HCT116 (cell line): ENCODE measurements around the gene MOB2. TPM values are rescaled to one million over a fixed set of nuclear protein-coding genes. Genes with fewer than 3 reads are reported as not detected.

Experiments
- ATAC-seq: fragments of 200-7000 bp; cut with Tn5 transposase; 2 replicates; pipeline ENCODE4 v1.9.1; 2020; ENCODE audit warnings: mild to moderate bottlenecking, moderate library complexity
- BruUV-seq: library from RNA; stranded (reverse); fragments of 400-500 nt; replicated peaks from 2 replicates; lab custom pipeline; 2021; lab: Mats Ljungman, UMichigan
- CTCF ChIA-PET: fragments of 300-600 bp; sonication (Branson Sonifier 250); formaldehyde crosslinking; loops from one replicate; lab custom pipeline; 2021; ENCODE audit warnings: antibody characterized with exemption; lab: Charles Lee
- POLR2A ChIA-PET: fragments of 300-600, 350-600 bp; sonication (Branson Sonifier 250); formaldehyde crosslinking; loops from one replicate; lab custom pipeline; 2021; ENCODE audit warnings: antibody characterized with exemption; lab: Charles Lee
- RAD21 ChIA-PET, 2 experiments: fragments of 300-600 bp; sonication (Branson Sonifier 250); formaldehyde crosslinking; loops; one replicate each; lab custom pipeline; 2023; ENCODE audit warnings: low total read pairs in 2 of 2; ENCODE audit not compliant: uncharacterized antibody in 2 of 2, unreplicated experiment in 2 of 2, low non-redundant PET in 1 of 2; lab: Charles Lee
- DNase-seq: peaks from one replicate; pipeline ENCODE4 v3.0.0-alpha.2; 2010; ENCODE audit warnings: low read depth, low spot score
- H2AFZ ChIP-seq: fragments of 200-600 bp; shearing (Covaris generic), sonication (generic); 2 replicates; pipeline ENCODE4 v1.6.1; 2017; ENCODE audit warnings: low read depth, mixed run types, mixed read lengths, antibody characterized with exemption, low read length; ENCODE audit not compliant: poor library complexity, severe bottlenecking
- H3K27ac ChIP-seq: 2 replicates; pipeline ENCODE4 v1.5.1; 2012; ENCODE audit warnings: low read depth, low read length
- H3K27me3 ChIP-seq: fragments of 200-600 bp; sonication (generic); 2 replicates; pipeline ENCODE4 v1.6.1; 2016; ENCODE audit warnings: mixed run types, low read length, mixed read lengths; ENCODE audit not compliant: insufficient read depth
- H3K36me3 ChIP-seq, 2 experiments: fragments of 200-500 bp in 1 of 2; fragments of 200-600 bp in 1 of 2; sonication (Bioruptor generic) in 1 of 2; sonication (generic) in 1 of 2; 2 replicates each; pipeline versions ENCODE4 v1.5.1 to v1.6.1; 2014 to 2016; ENCODE audit warnings: low read length in 2 of 2, inconsistent platforms in 1 of 2, mixed read lengths in 1 of 2, mixed run types in 1 of 2; ENCODE audit not compliant: insufficient read depth in 2 of 2, control insufficient read depth in 1 of 2
- H3K4me1 ChIP-seq, 2 experiments: fragments of 200-600 bp in 1 of 2; sonication (generic) in 1 of 2; 2 replicates each; pipeline versions ENCODE4 v1.5.1 to v1.6.1; 2012 to 2017; ENCODE audit warnings: low read length in 2 of 2, inconsistent platforms in 1 of 2, mild to moderate bottlenecking in 1 of 2, mixed read lengths in 1 of 2, mixed run types in 1 of 2, moderate library complexity in 1 of 2; ENCODE audit not compliant: insufficient read depth in 2 of 2, control insufficient read depth in 1 of 2
- H3K4me2 ChIP-seq: fragments of 200-600 bp; sonication (generic); 2 replicates; pipeline ENCODE4 v1.6.1; 2017; ENCODE audit warnings: mixed run types, low read length, mixed read lengths
- H3K4me3 ChIP-seq, 2 experiments: fragments of 200-600 bp in 1 of 2; sonication (generic) in 1 of 2; replicated peaks in 1 of 2; 2 replicates each; pipeline ENCODE4 v1.5.1; 2011 to 2016; ENCODE audit warnings: low read length in 2 of 2, control low read depth in 1 of 2, low read depth in 1 of 2, mild to moderate bottlenecking in 1 of 2, mixed read lengths in 1 of 2, mixed run types in 1 of 2
- H3K79me2 ChIP-seq: fragments of 200-600 bp; sonication (generic); 2 replicates; pipeline ENCODE4 v1.6.1; 2017; ENCODE audit warnings: mild to moderate bottlenecking, mixed run types, low read length, moderate library complexity, mixed read lengths; ENCODE audit not compliant: insufficient read depth
- H3K9ac ChIP-seq: fragments of 200-600 bp; sonication (generic); 2 replicates; pipeline ENCODE4 v1.6.1; 2016; ENCODE audit warnings: low read length, mixed read lengths
- H3K9me2 ChIP-seq: fragments of 200-600 bp; sonication (generic), shearing (Covaris generic); 2 replicates; pipeline ENCODE4 v1.6.1; 2017; ENCODE audit warnings: mixed run types, mild to moderate bottlenecking, moderate library complexity; ENCODE audit not compliant: insufficient read depth
- H3K9me3 ChIP-seq, 2 experiments: fragments of 200-500 bp in 1 of 2; fragments of 200-600 bp in 1 of 2; sonication (Bioruptor generic) in 1 of 2; sonication (generic) in 1 of 2; 2 replicates each; pipeline ENCODE4 v1.6.1; 2014 to 2017; ENCODE audit warnings: low read length in 2 of 2, mixed read lengths in 2 of 2, inconsistent platforms in 1 of 2, low read depth in 1 of 2, mild to moderate bottlenecking in 1 of 2, mixed run types in 1 of 2, moderate library complexity in 1 of 2; ENCODE audit not compliant: control insufficient read depth in 1 of 2, insufficient read depth in 1 of 2
- H4K20me1 ChIP-seq: fragments of 200-600 bp; sonication (generic), shearing (Covaris generic); 2 replicates; pipeline ENCODE4 v1.6.1; 2017; ENCODE audit warnings: mixed run types, mild to moderate bottlenecking, moderate library complexity; ENCODE audit not compliant: insufficient read depth
- ATF3 ChIP-seq: IDR thresholded peaks from 2 replicates; pipeline ENCODE4 v1.6.1; 2012
- CBX3 ChIP-seq: IDR thresholded peaks from 2 replicates; pipeline ENCODE4 v1.6.1; 2012; ENCODE audit warnings: low read depth
- EGR1 ChIP-seq: IDR thresholded peaks from 2 replicates; pipeline ENCODE4 v1.6.1; 2012; ENCODE audit warnings: low read depth
- ELF1 ChIP-seq: IDR thresholded peaks from 2 replicates; pipeline ENCODE4 v1.6.1; 2012; ENCODE audit warnings: low read depth, borderline replicate concordance
- EZH2 ChIP-seq: fragments of 200-600 bp; sonication (generic); IDR thresholded peaks from 2 replicates; pipeline ENCODE4 v1.6.1; 2017; ENCODE audit warnings: antibody characterized with exemption, mixed run types
- EZH2phosphoT487 ChIP-seq: fragments of 200-600 bp; IDR thresholded peaks from 2 replicates; pipeline ENCODE4 v1.6.1; 2018; ENCODE audit warnings: antibody characterized with exemption, borderline replicate concordance
- MAX ChIP-seq: IDR thresholded peaks from 2 replicates; pipeline ENCODE4 v1.6.1; 2012
- POLR2AphosphoS5 ChIP-seq: IDR thresholded peaks from 2 replicates; pipeline ENCODE4 v1.6.1; 2011; ENCODE audit warnings: mild to moderate bottlenecking, low read depth, low read length, moderate library complexity
- RAD21 ChIP-seq: IDR thresholded peaks from 2 replicates; pipeline ENCODE4 v1.6.1; 2012; ENCODE audit warnings: low read depth, mild to moderate bottlenecking
- SIN3A ChIP-seq: IDR thresholded peaks from 2 replicates; pipeline ENCODE4 v1.6.1; 2012; ENCODE audit warnings: low read depth
- TCF7L2 ChIP-seq: IDR thresholded peaks from 2 replicates; pipeline ENCODE4 v1.7.0; 2011; ENCODE audit warnings: borderline replicate concordance, inconsistent platforms; ENCODE audit not compliant: insufficient read depth, insufficient read length; ENCODE audit errors: extremely low read depth
- YY1 ChIP-seq: IDR thresholded peaks from 2 replicates; pipeline ENCODE4 v1.6.1; 2011; ENCODE audit warnings: low read length, low read depth, moderate library complexity, mild to moderate bottlenecking; ENCODE audit not compliant: insufficient replicate concordance; ENCODE audit errors: extremely low read depth
- intact Hi-C: fragments of 100-400 bp; cut with micrococcal nuclease; formaldehyde crosslinking; loops from 2 replicates; pipeline ENCODE4 v1.10.0; 2022
- total RNA-seq: library from RNA; stranded (reverse); gene quantifications from one replicate; pipeline ENCODE4 v1.2.1, GENCODE V29; 2021; ENCODE audit not compliant: unreplicated experiment
- TF ChIP-seq, protein P1 (sequence below), 3 experiments: fragments of 200-600 bp in 1 of 3; sonication (generic) in 1 of 3; IDR thresholded peaks in 2 of 3; conservative IDR thresholded peaks in 1 of 3; 2 replicates each; pipeline ENCODE4 v1.5.1; 2012 to 2017; ENCODE audit warnings: low read depth in 2 of 3, low read length in 2 of 3, antibody characterized with exemption in 1 of 3, borderline replicate concordance in 1 of 3, control low read depth in 1 of 3, mild to moderate bottlenecking in 1 of 3, mixed read lengths in 1 of 3, mixed run types in 1 of 3, moderate library complexity in 1 of 3; ENCODE audit not compliant: insufficient read depth in 1 of 3

MOB2 gene
- total RNA-seq, 1 experiment from 2014 or later = 25.7 TPM

GRCh38 chr11:1500466-1501420 lies 14.2 kb upstream of the MOB2 start:
- no peak overlapping the region for H3K27ac ChIP-seq
- H3K79me2 ChIP-seq = peaks cover 34% of the 10 kb centered on the region
- H3K4me2 ChIP-seq = no peak overlapping the region
- H4K20me1 ChIP-seq = no peaks in the 10 kb centered on the region
- peaks cover 0 to 8% of the 10 kb centered on the region in 2 experiments; a peak in 1 of 4 replicates for H3K9me3 ChIP-seq
- no peaks in the 10 kb centered on the region for H3K36me3 ChIP-seq
- TF ChIP-seq EZH2phosphoT487 = no peak
- TF ChIP-seq EGR1 = no peak
- TF ChIP-seq ATF3 = no peak
- no peak for TF ChIP-seq CBX3
- TF ChIP-seq RAD21 = no peak
- TF ChIP-seq YY1 = no peak
- TF ChIP-seq SIN3A = no peak
- TF ChIP-seq, protein P1, sequence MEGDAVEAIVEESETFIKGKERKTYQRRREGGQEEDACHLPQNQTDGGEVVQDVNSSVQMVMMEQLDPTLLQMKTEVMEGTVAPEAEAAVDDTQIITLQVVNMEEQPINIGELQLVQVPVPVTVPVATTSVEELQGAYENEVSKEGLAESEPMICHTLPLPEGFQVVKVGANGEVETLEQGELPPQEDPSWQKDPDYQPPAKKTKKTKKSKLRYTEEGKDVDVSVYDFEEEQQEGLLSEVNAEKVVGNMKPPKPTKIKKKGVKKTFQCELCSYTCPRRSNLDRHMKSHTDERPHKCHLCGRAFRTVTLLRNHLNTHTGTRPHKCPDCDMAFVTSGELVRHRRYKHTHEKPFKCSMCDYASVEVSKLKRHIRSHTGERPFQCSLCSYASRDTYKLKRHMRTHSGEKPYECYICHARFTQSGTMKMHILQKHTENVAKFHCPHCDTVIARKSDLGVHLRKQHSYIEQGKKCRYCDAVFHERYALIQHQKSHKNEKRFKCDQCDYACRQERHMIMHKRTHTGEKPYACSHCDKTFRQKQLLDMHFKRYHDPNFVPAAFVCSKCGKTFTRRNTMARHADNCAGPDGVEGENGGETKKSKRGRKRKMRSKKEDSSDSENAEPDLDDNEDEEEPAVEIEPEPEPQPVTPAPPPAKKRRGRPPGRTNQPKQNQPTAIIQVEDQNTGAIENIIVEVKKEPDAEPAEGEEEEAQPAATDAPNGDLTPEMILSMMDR (IDR thresholded peaks at IDR 0.05 in 2 of 3, conservative IDR thresholded peaks at IDR 0.05 in 1 of 3; ENCODE audit: borderline replicate concordance in 1 of 3, insufficient read depth in 1 of 3, low read depth in 2 of 3, low read length in 2 of 3) = no peak
- TF ChIP-seq MAX = no peak
- no peak for TF ChIP-seq EZH2
- TF ChIP-seq TCF7L2 = no peak
- no peak for TF ChIP-seq ELF1
- TF ChIP-seq POLR2AphosphoS5 = no peak
- ATAC-seq (no peak), DNase-seq (no peak)
- H3K27me3 ChIP-seq = no peaks in the 10 kb centered on the region
- no peak overlapping the region for H3K9ac ChIP-seq
- ChIA-PET RAD21 (no interaction called here), CTCF (no interaction called here), POLR2A (no interaction called here)
- intact Hi-C loops = no loop called here
- H3K4me3 ChIP-seq = no peak overlapping the region
- H3K4me1 ChIP-seq = no peaks in the 10 kb centered on the region
- H2AFZ ChIP-seq = no peak overlapping the region
- no peaks in the 10 kb centered on the region for H3K9me2 ChIP-seq
- no TSS peak for BruUV-seq
